ENCODE data around the gene SCGB3A2. TPM values are rescaled to one million over a fixed set of nuclear protein-coding genes. Genes with fewer than 3 reads are reported as not detected.

SCGB3A2 gene
- polyA plus RNA-seq, 1 of the 3 experiments (the other 2 are of a cell fraction): not detected

DNA sequence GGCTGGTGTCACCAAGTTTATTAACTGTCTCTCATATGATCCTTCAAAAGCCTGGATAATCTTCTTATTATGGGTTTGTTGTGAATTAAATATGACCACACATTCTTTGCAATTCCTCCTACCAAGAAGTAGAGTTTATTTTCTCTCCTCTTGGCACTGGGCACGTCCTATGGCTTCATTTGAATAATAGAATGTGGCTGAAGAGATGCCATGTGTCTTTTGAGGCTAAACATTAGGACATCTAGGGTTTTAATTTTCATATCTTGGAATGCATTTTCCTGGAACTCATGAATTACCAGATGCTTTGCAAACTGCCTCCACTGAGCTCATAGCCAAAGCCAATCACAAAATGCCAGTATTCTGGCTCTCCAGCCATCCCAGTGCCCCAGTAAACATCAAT lies 19.9 kb upstream of the SCGB3A2 start:
- Histone ChIP-seq H3F3A (replicated peaks; ENCODE audit: insufficient read depth) (no peaks in the 10 kb centered on the region), H3K27ac (ENCODE audit: low read depth in 2 of 2, low read length in 1 of 2) (no peak overlapping the region), H3K4me3 (ENCODE audit: low read depth in 2 of 2, low read length in 1 of 2) (no peak overlapping the region), H3K9me3 (no peaks in the 10 kb centered on the region), H3K79me2 (ENCODE audit: insufficient read depth) (no peaks in the 10 kb centered on the region), H3K4me2 (no peak overlapping the region), H3K36me3 (replicated peaks in 1 of 2; ENCODE audit: control insufficient read depth in 1 of 2, insufficient read depth in 2 of 2, low read length in 1 of 2) (no peaks in the 10 kb centered on the region), H2AFZ (ENCODE audit: low read depth) (no peak overlapping the region), H3K4me1 (ENCODE audit: control insufficient read depth in 1 of 2, insufficient read depth in 2 of 2, low read depth in 1 of 2, low read length in 1 of 2) (no peaks in the 10 kb centered on the region; a peak in 1 of 4 replicates), H3K9me2 (no peaks in the 10 kb centered on the region), H4K20me1 (ENCODE audit: insufficient read depth) (no peaks in the 10 kb centered on the region), H3K9ac (no peak overlapping the region), H3K27me3 (ENCODE audit: insufficient read depth) (no peaks in the 10 kb centered on the region)
- POLR2A ChIA-PET: no interaction called here
- no peak for TF ChIP-seq POLR2AphosphoS5 (IDR thresholded peaks at IDR 0.05; ENCODE audit: low read depth, low read length)
- TF ChIP-seq, protein P1, sequence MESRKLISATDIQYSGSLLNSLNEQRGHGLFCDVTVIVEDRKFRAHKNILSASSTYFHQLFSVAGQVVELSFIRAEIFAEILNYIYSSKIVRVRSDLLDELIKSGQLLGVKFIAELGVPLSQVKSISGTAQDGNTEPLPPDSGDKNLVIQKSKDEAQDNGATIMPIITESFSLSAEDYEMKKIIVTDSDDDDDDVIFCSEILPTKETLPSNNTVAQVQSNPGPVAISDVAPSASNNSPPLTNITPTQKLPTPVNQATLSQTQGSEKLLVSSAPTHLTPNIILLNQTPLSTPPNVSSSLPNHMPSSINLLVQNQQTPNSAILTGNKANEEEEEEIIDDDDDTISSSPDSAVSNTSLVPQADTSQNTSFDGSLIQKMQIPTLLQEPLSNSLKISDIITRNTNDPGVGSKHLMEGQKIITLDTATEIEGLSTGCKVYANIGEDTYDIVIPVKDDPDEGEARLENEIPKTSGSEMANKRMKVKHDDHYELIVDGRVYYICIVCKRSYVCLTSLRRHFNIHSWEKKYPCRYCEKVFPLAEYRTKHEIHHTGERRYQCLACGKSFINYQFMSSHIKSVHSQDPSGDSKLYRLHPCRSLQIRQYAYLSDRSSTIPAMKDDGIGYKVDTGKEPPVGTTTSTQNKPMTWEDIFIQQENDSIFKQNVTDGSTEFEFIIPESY (IDR thresholded peaks at IDR 0.05; ENCODE audit: borderline replicate concordance, low read depth): no peak
- no peak for TF ChIP-seq GATA2 (CRISPR knock-in tag; IDR thresholded peaks at IDR 0.05)
- no peak for TF ChIP-seq RCOR1 (IDR thresholded peaks at IDR 0.05; ENCODE audit: low read length)
- TF ChIP-seq YY1 (IDR thresholded peaks at IDR 0.05; ENCODE audit: low read depth): no peak
- no peak for TF ChIP-seq FOXM1 (IDR thresholded peaks at IDR 0.05; ENCODE audit: low read depth)
- no peak for TF ChIP-seq FOSL2 (IDR thresholded peaks at IDR 0.05; ENCODE audit: borderline replicate concordance, low read depth)
- TF ChIP-seq TAF1 (IDR thresholded peaks at IDR 0.05; ENCODE audit: borderline replicate concordance, low read depth, low read length): no peak
- no peak for TF ChIP-seq RXRA (IDR thresholded peaks at IDR 0.05; ENCODE audit: borderline replicate concordance, low read depth)
- no peak for TF ChIP-seq JUND (IDR thresholded peaks at IDR 0.05)
- TF ChIP-seq, protein P2, sequence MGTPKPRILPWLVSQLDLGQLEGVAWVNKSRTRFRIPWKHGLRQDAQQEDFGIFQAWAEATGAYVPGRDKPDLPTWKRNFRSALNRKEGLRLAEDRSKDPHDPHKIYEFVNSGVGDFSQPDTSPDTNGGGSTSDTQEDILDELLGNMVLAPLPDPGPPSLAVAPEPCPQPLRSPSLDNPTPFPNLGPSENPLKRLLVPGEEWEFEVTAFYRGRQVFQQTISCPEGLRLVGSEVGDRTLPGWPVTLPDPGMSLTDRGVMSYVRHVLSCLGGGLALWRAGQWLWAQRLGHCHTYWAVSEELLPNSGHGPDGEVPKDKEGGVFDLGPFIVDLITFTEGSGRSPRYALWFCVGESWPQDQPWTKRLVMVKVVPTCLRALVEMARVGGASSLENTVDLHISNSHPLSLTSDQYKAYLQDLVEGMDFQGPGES (IDR thresholded peaks at IDR 0.05; ENCODE audit: low read depth, low read length): no peak
- no peak for TF ChIP-seq MEF2A (IDR thresholded peaks at IDR 0.05; ENCODE audit: borderline replicate concordance, low read depth)
- no peak for TF ChIP-seq EZH2phosphoT487 (IDR thresholded peaks at IDR 0.05; ENCODE audit: borderline replicate concordance, low read depth)
- TF ChIP-seq FOXJ3 (CRISPR knock-in tag; IDR thresholded peaks at IDR 0.05): no peak
- TF ChIP-seq MXI1 (IDR thresholded peaks at IDR 0.05; ENCODE audit: low read depth, low read length): no peak
- TF ChIP-seq CHD2 (IDR thresholded peaks at IDR 0.05; ENCODE audit: low read length, partially characterized antibody): no peak
- TF ChIP-seq RFX5 (IDR thresholded peaks at IDR 0.05; ENCODE audit: low read length): no peak
- TF ChIP-seq, protein P3, sequence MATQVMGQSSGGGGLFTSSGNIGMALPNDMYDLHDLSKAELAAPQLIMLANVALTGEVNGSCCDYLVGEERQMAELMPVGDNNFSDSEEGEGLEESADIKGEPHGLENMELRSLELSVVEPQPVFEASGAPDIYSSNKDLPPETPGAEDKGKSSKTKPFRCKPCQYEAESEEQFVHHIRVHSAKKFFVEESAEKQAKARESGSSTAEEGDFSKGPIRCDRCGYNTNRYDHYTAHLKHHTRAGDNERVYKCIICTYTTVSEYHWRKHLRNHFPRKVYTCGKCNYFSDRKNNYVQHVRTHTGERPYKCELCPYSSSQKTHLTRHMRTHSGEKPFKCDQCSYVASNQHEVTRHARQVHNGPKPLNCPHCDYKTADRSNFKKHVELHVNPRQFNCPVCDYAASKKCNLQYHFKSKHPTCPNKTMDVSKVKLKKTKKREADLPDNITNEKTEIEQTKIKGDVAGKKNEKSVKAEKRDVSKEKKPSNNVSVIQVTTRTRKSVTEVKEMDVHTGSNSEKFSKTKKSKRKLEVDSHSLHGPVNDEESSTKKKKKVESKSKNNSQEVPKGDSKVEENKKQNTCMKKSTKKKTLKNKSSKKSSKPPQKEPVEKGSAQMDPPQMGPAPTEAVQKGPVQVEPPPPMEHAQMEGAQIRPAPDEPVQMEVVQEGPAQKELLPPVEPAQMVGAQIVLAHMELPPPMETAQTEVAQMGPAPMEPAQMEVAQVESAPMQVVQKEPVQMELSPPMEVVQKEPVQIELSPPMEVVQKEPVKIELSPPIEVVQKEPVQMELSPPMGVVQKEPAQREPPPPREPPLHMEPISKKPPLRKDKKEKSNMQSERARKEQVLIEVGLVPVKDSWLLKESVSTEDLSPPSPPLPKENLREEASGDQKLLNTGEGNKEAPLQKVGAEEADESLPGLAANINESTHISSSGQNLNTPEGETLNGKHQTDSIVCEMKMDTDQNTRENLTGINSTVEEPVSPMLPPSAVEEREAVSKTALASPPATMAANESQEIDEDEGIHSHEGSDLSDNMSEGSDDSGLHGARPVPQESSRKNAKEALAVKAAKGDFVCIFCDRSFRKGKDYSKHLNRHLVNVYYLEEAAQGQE (IDR thresholded peaks at IDR 0.05; ENCODE audit: low read depth, low read length): no peak
- TF ChIP-seq NFIC (IDR thresholded peaks at IDR 0.05; ENCODE audit: borderline replicate concordance): no peak
- TF ChIP-seq EP300 (IDR thresholded peaks at IDR 0.05; ENCODE audit: borderline replicate concordance in 1 of 2, low read depth in 1 of 2, low read length in 1 of 2): no peak
- CTCF ChIA-PET: interaction anchor here (0.7 to 3.0 kb wide), 28 partner anchors 13 to 326 kb away, joined by 3 to 34 read pairs (median 5); no protein-coding TSS in a partner anchor
- DNase-seq: no peak
- 16% methylated on average over 1 of the region's 1 CpG for WGBS (ENCODE audit: low lambda C conversion rate)

Data from SK-N-SH (cell line).